HUES64 (cell line): ENCODE data around the gene RAD21L1.
"Not testable (repeated sequence)": the region's sequence is repeated elsewhere in the genome, so short reads cannot be mapped to it uniquely, and the experiment has no call there.

Experiments
- H3K27ac ChIP-seq: 2 replicates; pipeline ENCODE4 v1.7.0; 2013; ENCODE audit warnings: low read depth, low read length, inconsistent platforms
- H3K27me3 ChIP-seq: 2 replicates; pipeline ENCODE4 v1.6.1; 2013; ENCODE audit warnings: mild to moderate bottlenecking, low read length; ENCODE audit not compliant: insufficient read depth
- H3K36me3 ChIP-seq: 2 replicates; pipeline ENCODE4 v1.6.1; 2013; ENCODE audit warnings: mild to moderate bottlenecking, low read length; ENCODE audit not compliant: insufficient read depth
- H3K4me1 ChIP-seq: 2 replicates; pipeline ENCODE4 v1.6.1; 2013; ENCODE audit warnings: mild to moderate bottlenecking, low read length, moderate library complexity; ENCODE audit not compliant: insufficient read depth
- H3K4me3 ChIP-seq: 2 replicates; pipeline ENCODE4 v1.5.1; 2013; ENCODE audit warnings: mild to moderate bottlenecking, low read length, moderate library complexity
- H3K9ac ChIP-seq: 2 replicates; pipeline ENCODE4 v1.6.1; 2013; ENCODE audit warnings: mild to moderate bottlenecking, low read depth, low read length
- H3K9me3 ChIP-seq: 2 replicates; pipeline ENCODE4 v1.6.1; 2013; ENCODE audit warnings: low read depth, low read length; ENCODE audit not compliant: insufficient read depth
- WGBS: fragments of 150-250, 120-280 bp; methylation state at CpG from one replicate; pipeline ENCODE4 v1.1.7; 2013; ENCODE audit warnings: missing lambda C conversion rate; 5-methylcytosine and 5-hydroxymethylcytosine counted together

The RAD21L1 gene

GRCh38 chr20:1232286-1233111, 6.7 kb downstream of the RAD21L1 start:
- Histone ChIP-seq H3K27me3 (peaks cover 36% of the 10 kb centered on the region), H3K4me1 (no peaks in the 10 kb centered on the region), H3K9ac (no peak overlapping the region), H3K36me3 (no peaks in the 10 kb centered on the region), H3K27ac (no peak overlapping the region), H3K9me3 (no peaks in the 10 kb centered on the region), H3K4me3 (no peak overlapping the region)
- WGBS, result 90% methylated on average over 3 of the region's 3 CpGs

GRCh38 chr20:1240549-1240948, 14.7 kb downstream of the RAD21L1 start:
- no peak overlapping the region for H3K4me3 ChIP-seq
- H3K9ac ChIP-seq, result no peak overlapping the region
- H3K27me3 ChIP-seq, result peaks cover 2% of the 10 kb centered on the region; the same call in 1 of the 2 replicates
- no peaks in the 10 kb centered on the region for H3K36me3 ChIP-seq
- WGBS, result 83% methylated on average over 5 of the region's 5 CpGs
- peaks cover 8% of the 10 kb centered on the region; the same call in 1 of the 2 replicates for H3K4me1 ChIP-seq
- H3K27ac ChIP-seq, result no peak overlapping the region
- no peaks in the 10 kb centered on the region for H3K9me3 ChIP-seq

- Histone ChIP-seq H3K9ac (no peak overlapping the region), H3K27me3 (peaks cover 2% of the 10 kb centered on the region; the same call in 1 of the 2 replicates), H3K4me3 (no peak overlapping the region), H3K9me3 (no peaks in the 10 kb centered on the region), H3K36me3 (no peaks in the 10 kb centered on the region), H3K27ac (no peak overlapping the region), H3K4me1 (peaks cover 8% of the 10 kb centered on the region; the same call in 1 of the 2 replicates)
Observed at GRCh38 chr20:1241456-1241855, 15.6 kb downstream of the RAD21L1 start.

DNA sequence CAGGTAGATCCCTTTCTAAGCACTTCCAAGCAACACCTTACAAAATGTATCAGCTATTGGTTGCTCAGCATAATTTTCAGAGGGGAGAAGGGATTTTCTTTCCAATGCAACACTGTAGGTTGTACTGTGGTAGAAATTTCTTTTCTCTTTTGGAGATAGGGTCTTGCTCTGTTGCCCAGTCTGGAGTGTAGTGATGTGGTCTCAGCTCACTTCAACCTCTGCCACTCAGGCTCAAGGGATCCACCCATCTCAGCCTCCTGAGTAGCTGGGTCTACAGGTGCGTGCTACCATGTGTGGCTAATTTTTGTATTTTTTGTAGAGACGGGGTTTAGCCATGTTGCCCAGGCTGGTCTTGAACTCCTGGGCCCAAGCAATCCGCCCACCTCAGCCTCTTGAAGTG, 16.3 kb downstream of the RAD21L1 start:
- 95% methylated on average over 3 of the region's 3 CpGs for WGBS
- H3K9ac ChIP-seq, result no peak overlapping the region
- no peaks in the 10 kb centered on the region for H3K9me3 ChIP-seq
- H3K4me3 ChIP-seq, result no peak overlapping the region
- peaks cover 2% of the 10 kb centered on the region; the same call in 1 of the 2 replicates for H3K27me3 ChIP-seq
- no peak overlapping the region for H3K27ac ChIP-seq
- H3K4me1 ChIP-seq, result peaks cover 8% of the 10 kb centered on the region; the same call in 1 of the 2 replicates
- H3K36me3 ChIP-seq, result no peaks in the 10 kb centered on the region

DNA sequence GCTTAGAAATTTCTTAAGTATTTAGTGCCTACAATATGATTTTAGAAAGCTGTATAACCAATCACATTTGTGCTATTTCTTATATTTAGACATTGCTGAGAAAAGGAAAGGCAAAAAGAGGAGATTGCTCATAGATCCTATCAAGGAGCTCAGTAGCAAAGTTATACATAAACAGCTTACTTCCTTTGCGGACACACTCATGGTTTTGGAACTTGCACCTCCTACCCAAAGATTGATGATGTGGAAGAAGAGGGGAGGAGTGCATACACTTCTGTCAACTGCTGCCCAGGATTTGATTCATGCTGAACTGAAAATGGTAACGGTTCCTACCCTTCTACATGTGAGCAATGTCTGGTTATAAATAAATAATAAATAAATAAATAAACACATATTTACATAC, 16.7 kb downstream of the RAD21L1 start:
- peaks cover 8% of the 10 kb centered on the region; the same call in 1 of the 2 replicates for H3K4me1 ChIP-seq
- no CpG with 5 or more reads among the region's 2 CpGs for WGBS
- no peaks in the 10 kb centered on the region for H3K36me3 ChIP-seq
- H3K27me3 ChIP-seq, result peaks cover 2% of the 10 kb centered on the region; the same call in 1 of the 2 replicates
- no peak overlapping the region for H3K9ac ChIP-seq
- H3K9me3 ChIP-seq, result no peaks in the 10 kb centered on the region
- H3K4me3 ChIP-seq, result no peak overlapping the region
- H3K27ac ChIP-seq, result no peak overlapping the region

DNA sequence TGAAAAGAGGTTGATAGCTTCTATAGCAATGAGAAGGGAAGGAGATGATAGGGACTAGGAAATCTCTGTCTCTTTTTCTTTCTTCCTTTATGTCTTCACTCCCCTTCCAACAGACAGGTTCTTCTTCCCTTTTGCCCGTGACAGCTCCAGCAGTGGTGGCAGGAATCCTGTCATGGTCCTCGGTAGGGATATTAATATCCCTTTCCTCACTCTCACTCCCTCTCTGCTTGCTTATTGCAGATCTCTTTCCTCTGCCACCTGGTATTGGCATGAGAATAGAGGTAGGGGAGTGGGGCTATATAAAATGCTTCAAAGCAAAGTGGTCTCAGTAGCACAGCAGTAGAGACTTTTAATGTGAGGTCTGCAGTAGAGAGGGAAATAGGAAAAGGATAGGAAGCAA, 19.7 kb downstream of the RAD21L1 start:
- no peak overlapping the region for H3K9ac ChIP-seq
- no peaks in the 10 kb centered on the region for H3K36me3 ChIP-seq
- WGBS, result 82% methylated on average over 2 of the region's 2 CpGs
- no peak overlapping the region for H3K4me3 ChIP-seq
- no peak overlapping the region for H3K27ac ChIP-seq
- H3K27me3 ChIP-seq, result no peaks in the 10 kb centered on the region
- H3K9me3 ChIP-seq, result no peaks in the 10 kb centered on the region
- H3K4me1 ChIP-seq, result peaks cover 8% of the 10 kb centered on the region; the same call in 1 of the 2 replicates

- Histone ChIP-seq H3K36me3 (no peaks in the 10 kb centered on the region), H3K4me1 (no peaks in the 10 kb centered on the region), H3K27me3 (no peaks in the 10 kb centered on the region), H3K4me3 (no peak overlapping the region), H3K9me3 (no peaks in the 10 kb centered on the region), H3K27ac (no peak overlapping the region), H3K9ac (no peak overlapping the region)
Observed at GRCh38 chr20:1247689-1248088, 21.8 kb downstream of the RAD21L1 start.

GRCh38 chr20:1250282-1250681, 24.4 kb downstream of the RAD21L1 start:
- not testable (repeated sequence) for H3K4me1 ChIP-seq, H3K27me3 ChIP-seq, H3K9ac ChIP-seq, H3K4me3 ChIP-seq, H3K9me3 ChIP-seq, H3K36me3 ChIP-seq, H3K27ac ChIP-seq
- no CpG with 5 or more reads among the region's 2 CpGs for WGBS

GRCh38 chr20:1252416-1252815, 26.6 kb downstream of the RAD21L1 start:
- H3K36me3 ChIP-seq, result no peaks in the 10 kb centered on the region
- 65% methylated on average over 3 of the region's 3 CpGs for WGBS
- H3K27ac ChIP-seq, result no peak overlapping the region
- H3K4me1 ChIP-seq, result no peaks in the 10 kb centered on the region
- no peak overlapping the region for H3K9ac ChIP-seq
- no peaks in the 10 kb centered on the region; the same call in 1 of the 2 replicates for H3K27me3 ChIP-seq
- H3K4me3 ChIP-seq, result no peak overlapping the region
- 0 out of 2 replicates have a peak, but pooled peaks cover 3% of the 10 kb centered on the region for H3K9me3 ChIP-seq

GRCh38 chr20:1254254-1254653, 28.4 kb downstream of the RAD21L1 start:
- no peak overlapping the region for H3K4me3 ChIP-seq
- H3K36me3 ChIP-seq, result no peaks in the 10 kb centered on the region
- H3K27ac ChIP-seq, result no peak overlapping the region
- H3K9me3 ChIP-seq, result 0 out of 2 replicates have a peak, but pooled peaks cover 3% of the 10 kb centered on the region
- 92% methylated on average over 2 of the region's 2 CpGs for WGBS
- H3K9ac ChIP-seq, result no peak overlapping the region
- H3K4me1 ChIP-seq, result no peaks in the 10 kb centered on the region
- peaks cover 5% of the 10 kb centered on the region for H3K27me3 ChIP-seq

- Histone ChIP-seq H3K27me3 (peaks cover 9% of the 10 kb centered on the region), H3K9ac (no peak overlapping the region), H3K4me3 (no peak overlapping the region), H3K36me3 (no peaks in the 10 kb centered on the region), H3K9me3 (0 out of 2 replicates have a peak, but pooled peaks cover 3% of the 10 kb centered on the region), H3K4me1 (no peaks in the 10 kb centered on the region), H3K27ac (no peak overlapping the region)
- WGBS, result 94% methylated on average over 2 of the region's 2 CpGs
Observed at GRCh38 chr20:1255675-1256074, 29.8 kb downstream of the RAD21L1 start.
